HG03439 (cell line): Measurements from ENCODE around the gene RFXANK.
"Not testable (repeated sequence)": the region's sequence is repeated elsewhere in the genome, so short reads cannot be mapped to it uniquely, and the experiment has no call there.

Source experiments
- ATAC-seq: cut with Tn5 transposase; IDR thresholded peaks from one replicate; pipeline ENCODE4 v1.9.1; 2021; ENCODE audit warnings: mild to moderate bottlenecking, moderate library complexity; ENCODE audit not compliant: unreplicated experiment

The RFXANK gene

DNA sequence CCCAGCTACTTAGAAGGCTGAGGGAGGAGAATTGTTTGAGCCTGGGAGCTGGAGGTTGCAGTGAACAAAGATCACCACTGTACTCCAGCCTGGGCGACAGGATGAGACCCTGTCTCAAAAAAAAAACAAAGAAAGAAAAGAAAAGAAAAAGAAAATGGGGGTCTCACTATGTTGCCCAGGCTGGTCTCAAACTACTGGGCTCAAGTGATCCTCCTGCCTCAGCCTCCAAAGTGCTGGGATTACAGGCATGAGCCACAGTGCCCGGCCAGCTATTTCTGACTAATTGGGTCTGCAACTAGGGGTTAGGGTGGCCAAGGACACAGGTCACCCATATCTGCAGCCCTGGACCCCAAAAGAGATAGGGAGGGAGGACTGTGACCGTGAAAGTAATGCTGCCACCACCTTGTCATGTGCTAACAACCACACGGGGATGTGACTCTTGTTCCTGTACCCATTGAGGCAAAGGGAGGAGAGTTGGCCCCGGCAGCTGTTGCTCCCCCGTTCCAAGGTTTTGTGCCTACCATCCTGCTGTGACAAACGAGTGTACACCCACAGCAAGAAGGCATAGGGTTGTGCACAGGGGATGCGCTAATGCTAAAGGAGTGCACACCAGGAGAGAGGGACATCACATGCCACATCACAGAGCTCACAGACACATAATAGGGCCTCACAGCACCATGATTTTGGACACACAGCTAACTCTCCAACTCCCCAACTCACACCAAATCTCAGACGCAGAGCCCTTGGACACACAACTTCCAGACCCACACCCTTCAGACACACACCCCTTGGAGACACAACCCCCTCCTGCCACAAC, 22.6 kb upstream of the RFXANK start:
- no peak for ATAC-seq

DNA sequence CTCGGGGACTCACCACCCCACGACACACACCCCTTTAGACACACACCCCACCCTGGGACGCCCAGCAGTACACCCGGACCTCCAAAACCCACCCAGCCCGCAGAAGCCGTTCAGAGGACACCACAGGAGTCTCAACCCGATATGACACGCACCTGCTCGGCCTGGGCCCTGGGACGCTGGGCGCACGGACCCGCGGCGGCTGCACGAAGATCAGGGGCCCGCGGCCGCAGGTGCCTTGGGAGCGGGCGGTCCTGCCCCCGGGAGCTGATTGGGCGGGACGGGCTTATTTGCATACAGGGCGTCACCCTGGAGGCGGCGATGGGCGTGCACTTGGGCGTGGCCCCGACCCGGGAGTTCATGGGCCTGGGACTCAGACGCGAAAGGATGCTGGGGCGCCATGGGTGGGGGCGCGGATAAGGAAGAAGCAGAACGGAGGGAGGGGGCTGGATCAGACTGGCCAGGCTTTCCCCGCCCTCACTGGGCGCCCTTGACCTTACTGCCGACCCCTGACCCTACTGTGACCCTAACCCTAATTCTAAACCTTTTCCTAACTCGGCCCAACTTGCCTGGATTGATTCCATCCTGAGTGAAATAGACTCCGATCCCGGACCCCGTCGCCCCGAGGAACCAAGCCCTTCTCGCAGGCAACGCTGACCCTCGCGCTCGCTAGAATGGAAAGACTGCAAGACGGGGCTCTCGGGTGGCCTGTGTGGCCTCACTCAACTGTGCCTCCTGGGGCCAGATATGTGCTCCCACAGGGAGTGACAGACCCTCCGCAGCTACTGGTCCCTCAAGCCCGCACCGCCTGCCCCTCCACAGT, 21.8 kb upstream of the RFXANK start, which contains the start of gene MEF2B:
Gene MEF2B, minus strand, starts transcription at position 211 of the 820 bp plus-strand sequence. CDS start 19,528 bp downstream, outside the sequence.
- ATAC-seq = peak; percentile 76

DNA sequence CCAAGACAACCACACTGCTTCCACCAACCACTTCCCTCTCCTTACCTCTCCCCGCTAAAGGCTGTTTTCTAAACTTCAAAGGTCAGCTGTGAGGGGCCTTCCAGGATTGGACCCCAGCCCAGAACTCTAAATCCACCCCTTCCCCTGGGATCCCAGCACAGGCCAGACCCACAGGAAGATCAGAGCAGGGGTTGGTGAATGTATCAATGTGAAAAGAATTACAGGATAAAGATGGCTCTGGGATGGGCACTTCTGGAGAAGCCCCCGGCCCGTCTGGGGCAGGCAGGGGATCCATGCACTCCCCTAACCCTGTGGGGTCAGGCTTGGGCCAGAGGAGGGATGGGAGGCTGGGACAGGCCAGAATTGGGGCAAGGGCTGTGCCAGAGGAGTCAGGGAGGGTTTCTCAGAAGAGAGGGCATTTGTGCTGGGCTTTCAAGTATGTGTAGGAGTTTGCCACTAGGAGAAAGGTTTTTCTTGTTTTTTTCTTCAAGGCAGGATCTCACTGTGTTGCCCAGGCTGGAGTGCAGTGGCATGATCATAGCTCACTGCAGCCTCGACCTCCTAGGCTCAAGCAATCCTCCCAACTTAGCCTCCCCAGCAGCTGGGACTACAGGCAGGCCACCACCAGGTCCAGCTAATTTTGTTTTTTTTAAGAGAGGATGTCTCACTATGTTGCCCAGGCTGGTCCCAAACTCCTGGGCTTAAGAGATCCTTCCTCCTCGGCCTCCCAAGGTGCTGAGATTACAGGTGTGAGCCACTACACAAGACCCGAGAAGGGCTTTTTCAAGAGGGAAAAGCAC, 21.0 kb upstream of the RFXANK start:
- ATAC-seq = no peak

DNA sequence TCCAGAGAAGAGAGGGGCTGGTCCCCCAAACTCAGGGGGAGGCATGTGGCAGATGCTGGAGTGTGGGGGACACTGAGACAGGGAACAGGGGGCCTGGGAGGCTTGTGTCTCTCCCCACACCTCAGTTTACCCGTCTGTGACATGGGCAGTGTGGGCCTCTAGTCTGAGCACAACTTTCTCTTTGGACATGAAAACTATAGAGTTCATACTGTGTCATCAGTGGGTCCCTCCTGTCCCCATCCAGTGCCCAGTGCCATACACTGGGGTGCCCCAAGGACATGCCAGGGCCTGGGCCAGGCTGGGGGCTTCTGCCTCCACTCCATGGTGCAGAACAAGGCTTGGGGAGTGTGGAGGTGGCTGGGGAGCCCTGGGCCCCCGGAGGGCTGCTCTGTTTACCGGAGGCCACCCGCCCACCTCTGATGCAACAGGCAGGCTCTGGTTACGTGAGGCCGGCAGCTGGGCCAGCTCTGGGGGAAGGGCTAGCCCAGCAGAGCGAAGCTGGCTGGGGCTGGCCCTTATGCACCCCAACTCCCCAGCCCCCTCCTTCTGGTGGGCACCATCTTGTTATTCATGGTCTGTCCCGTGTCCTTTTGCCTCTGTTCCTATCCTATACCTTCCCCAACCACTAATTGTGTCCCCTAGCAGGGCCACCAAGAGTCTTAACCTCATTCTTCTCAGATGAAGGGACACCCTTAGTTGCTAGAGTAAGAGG, 20.1 kb upstream of the RFXANK start:
- ATAC-seq = no peak

DNA sequence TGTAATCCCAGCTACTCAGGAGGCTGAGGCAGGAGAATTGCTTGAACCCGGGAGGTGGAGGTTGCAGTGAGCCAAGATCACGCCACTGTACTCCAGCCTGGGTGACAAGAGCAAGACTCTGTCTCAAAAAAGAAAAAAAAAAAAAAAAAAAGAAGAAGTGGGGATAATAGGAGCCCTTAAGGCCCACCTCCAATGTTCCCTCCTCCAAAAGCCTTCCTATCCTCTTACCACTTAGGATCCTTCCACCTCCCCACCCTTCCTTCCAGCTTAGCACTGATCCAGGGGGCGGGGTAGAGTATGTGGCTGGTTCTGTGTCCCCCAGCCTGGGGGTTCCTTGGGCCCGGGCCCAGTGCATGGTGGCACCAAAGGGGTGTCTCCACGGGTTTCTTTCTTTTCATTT, 18.8 kb upstream of the RFXANK start:
- not testable (repeated sequence) for ATAC-seq

DNA sequence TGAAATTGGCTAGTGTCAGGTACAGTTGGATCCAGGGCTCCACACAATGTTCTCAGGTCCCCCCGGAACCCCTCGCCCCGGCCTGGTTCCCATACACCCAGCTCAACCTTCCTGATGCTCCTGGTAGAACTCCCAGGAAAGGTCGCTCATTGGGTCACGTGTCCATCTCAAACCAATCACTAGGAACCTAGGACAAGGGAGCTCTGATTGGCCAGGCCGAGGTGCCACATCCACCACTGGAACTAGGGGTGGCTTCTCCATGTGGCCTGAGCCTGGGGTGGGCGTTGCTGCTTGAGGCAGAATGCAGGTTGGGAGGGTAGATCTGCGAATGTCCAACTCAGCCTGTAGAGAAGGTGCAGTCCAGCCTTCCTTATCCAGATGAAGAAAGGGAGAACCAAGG, 15.1 kb upstream of the RFXANK start:
- no peak for ATAC-seq

DNA sequence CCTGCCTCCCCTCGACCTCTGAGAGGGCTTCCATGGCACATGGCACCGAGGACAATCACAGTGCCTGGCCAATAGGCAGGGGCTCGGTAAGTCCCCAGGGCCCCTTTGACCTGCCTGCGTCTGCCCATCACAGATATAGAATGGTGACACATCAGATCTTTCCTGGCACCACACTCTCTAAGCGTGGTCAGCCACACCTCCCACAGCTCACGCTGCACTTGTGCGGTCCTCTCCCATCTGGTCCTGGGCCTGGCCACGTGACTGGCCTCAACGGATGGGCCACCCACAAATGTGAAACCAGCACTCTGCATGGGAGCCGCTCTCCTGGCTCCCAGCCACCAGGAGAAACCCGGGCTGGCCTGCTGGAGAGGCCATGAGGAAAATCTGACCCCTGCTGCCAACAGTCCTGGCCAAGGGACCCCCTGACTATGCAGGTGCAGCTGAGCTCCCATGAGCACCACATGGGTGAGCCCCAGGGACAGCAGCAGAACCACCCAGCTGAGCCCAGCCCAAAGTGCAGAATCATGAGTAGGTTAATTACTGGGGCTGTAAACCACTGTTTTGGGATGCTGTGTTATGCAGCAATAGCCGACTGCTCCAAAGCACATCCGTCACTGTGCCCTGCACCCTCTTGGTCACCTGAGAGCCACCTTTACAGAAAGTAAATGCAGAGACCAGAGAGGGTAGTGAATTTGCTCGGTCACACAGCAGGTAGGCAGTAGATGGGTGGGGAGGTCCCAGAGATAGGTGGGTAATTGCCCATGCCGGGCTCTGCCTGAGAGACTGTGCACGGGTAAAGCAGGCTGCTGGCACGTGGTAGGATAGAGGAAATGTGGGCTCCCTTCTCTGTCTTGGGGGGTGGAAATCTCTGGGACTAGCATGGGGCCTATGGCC, 12.3 kb upstream of the RFXANK start:
- no peak for ATAC-seq

DNA sequence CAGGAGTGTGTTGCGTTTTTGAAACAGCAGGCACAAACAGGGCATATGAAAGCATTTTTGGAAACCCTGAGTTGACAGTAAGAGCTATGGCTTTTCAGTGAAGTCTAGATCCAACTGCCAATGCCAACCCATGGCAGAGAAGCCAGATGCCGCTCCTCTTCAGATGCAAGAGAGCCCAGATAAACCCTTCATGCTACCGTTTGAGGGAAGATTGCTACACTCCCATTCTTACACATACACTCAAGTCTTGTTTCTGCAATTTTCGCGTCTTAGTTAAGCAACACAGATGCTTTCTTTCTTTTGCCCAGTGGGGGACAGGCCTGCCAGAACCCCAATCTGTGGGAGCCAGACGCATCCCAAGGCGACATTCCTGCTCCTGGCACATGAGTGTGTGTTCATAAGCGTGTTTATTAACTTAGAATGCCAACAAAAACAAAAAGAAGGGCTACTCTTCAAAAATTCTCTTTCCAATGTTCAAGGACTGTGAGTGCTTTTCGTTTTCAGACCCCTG, 10.5 kb upstream of the RFXANK start:
- no peak for ATAC-seq

DNA sequence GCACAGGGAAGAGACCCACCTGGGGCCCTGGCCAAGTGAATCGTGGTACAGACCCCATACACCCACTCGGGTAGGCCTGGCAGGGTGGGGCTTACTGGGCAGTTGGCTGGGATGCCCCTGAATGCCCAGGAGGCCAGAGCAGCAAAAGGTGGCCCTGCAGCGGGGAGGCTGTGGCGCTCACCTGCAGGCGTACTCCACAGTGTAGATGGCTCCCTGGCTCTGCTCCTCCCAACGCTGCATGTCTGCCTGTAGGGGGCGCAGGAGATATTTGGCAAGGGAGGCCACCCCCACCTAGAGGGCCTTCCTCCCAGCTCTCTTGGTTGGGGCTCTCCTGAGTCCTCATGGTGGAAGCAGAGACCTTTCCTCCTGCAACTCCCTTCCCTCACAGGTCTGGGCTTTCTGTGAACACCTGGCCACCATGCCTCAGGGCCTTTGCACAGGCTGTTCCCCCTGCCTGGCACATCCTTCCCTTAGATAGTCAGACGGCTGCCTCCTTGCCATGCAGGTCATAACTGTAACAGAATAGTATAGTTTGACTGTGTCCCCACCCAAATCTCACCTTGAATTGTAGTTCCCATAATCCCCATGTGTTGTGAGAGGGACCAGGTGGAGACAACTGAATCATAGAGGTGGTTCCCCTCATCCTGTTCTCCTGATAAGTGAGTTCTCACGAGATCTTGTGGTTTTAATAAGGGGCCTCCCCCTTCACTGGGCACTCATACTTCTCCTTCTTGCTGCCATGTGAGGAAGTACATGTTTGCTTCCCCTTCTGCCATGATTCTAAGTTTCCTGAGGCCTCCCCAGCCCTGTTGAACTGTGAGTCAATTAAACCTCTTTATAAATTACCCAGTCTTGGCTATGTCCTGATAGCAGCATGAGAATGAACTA, 6.0 kb upstream of the RFXANK start:
- ATAC-seq = no peak

DNA sequence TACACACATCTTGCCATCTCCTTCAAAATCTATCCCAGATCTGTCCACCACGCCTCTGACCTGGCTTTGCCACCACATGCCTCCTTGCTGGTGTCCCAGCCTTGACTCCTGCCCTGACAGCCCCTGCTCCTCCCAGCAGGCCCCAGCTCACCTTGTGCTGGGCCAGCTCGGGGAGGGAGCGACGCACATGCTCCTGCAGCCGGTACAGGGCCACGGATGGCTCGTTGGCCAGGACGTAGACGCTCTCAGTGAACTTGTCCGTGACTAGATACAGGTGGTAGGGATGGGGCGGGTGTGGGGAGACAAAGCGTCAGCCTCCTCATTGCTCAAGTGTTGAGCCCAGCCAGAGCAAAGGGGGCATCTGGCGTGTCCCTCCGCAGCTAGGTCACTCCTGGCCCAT, 5.3 kb upstream of the RFXANK start:
- no peak for ATAC-seq

DNA sequence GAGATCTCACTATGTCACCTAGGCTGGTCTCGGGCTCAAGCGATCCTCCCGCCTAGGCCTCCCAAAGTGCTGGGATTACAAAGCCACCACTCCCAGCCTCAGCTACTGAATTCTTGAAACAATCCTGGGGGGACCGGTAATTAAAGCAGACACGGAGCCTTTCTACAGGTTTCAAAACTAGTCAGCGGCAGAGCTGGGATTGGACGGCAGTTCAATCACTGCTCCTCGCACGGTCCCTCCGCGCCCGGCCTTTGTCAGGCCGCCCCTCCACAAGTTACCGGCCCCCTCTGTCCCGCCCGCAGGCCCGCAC, 335 bp upstream of the RFXANK start:
- ATAC-seq = no peak

DNA sequence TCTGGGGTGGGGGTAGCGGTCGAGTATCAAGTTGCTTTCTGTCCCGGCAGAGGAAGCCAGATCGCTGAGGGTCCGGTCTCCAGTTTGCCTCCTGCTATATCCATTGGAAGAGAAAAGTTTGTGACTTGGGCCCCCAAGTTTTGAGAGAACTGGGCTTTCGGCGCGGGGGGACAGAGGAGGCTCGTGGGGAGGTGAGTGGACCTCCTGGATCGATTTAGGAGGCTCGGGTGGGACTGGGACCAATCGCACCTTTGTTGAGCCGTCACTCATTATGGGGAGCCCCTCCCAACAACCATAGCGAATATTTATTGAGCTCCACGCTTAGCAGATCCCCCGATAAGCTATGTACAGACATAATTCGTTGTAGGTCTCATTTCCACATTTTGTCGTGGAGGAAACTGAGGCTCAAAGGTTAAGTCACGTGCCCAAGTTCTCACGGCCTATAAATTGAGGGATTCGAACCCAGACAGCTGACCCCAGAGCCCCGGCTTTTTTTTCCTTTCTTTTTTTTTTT, 909 bp downstream of the RFXANK start:
- no peak for ATAC-seq

DNA sequence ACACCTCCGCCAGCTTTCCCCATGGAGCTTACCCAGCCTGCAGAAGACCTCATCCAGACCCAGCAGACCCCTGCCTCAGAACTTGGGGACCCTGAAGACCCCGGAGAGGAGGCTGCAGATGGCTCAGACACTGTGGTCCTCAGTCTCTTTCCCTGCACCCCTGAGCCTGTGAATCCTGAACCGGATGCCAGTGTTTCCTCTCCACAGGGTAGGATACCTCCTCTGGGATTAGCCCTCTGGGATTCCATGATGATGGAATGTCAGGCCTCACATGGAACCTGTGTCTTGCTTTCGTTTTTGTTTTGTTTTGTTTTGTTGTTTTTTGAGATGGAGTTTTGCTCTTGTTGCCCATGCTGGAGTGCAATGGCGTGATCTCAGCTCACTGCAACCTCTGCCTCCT, 1.9 kb downstream of the RFXANK start:
- no peak for ATAC-seq

DNA sequence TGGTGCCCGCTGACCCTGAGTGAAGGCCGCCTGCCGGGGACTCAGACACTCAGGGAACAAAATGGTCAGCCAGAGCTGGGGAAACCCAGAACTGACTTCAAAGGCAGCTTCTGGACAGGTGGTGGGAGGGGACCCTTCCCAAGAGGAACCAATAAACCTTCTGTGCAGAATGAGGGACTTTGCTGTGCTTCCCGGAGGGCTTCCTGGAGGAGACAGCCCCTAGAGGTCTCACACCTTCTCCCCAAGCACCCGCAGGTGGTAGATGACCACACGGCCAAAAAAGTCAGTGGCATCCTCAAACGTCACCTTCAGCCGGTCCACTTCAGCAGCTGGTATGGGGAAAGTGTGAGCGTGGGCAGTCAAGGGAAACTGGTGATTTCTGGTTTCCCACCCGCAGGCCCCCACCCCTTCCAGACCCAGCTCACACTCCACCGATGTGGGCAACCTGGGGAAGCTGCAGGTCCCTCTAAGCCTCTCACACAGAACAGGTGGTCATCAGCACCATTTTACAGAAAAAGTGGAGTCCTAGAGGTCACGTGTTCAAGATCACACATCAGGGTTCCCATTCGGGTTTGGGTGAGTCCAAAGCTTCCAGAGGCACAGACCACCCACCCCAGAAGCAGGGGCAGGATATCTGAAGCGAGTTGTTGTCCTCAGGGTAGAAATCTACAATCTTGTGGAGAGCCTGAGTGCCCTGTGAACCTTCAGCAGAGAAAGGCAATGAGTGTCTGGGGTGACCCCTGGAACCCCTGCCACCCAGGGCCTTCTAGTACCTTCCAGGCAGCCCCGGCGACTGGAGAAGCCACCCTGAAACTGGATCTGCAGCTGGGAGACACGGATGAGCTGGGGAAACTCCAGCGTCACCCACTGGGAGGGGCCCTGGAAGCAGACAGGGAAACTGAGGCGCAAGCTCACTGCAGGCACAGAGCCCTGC, 9.9 kb downstream of the RFXANK start:
- no peak for ATAC-seq

DNA sequence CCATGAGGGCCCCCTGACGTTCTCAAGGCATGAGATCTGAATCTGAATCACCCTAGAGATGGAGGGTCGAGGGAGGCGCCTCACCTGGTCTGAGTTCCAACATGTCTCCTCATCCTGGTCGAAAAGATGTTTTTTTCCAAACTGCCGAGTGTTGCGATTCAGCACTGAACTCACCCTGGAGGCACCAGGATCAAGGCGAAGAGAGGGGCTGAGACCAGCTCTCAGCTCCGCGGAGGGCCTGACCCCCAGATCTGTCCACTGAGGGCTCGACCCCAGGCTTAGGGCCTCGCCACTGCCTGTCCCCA, 10.6 kb downstream of the RFXANK start:
- ATAC-seq = peak; percentile 10

DNA sequence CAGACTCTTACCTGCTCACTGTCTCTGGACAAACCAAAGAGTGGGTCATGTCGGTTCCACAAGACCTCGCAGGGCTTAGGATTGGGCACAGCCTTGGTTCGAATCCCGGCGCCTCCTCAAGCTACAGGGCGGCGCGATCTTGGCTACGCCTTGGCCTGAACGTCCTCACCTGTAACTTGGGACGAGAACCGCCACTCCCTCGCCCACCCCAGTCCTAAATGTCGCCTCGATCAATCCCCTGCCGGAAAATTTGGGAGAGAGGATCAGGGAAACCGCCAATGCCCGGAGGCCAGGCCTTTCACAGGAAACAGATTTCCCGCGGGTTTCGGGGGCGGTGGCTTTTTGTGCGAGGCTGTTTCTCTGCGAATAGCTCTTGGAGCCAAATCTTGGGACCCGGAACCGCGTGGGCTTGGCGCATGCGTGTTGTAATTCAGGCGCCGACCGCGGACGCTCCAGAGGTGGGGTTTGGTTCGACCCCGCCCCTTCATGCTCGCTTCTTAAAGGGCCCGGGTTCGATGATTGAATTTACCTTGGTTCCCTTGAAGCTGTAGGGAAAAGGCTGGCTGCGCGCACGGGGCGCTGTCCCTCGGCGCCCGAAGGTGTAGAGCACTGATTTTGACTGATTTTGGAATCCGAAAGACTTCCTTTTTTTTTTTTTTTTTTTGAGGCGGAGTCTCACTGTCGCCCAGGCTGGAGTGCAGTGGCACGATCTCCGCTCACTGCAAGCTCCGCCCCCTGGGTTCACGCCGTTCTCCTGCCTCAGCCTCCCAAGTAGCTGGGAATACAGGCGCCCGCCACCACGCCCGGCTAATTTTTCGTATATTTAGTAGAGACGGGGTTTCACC, 11.2 kb downstream of the RFXANK start, which contains the start of gene NR2C2AP:
Gene NR2C2AP, minus strand, starts transcription at position 403 of the 845 bp plus-strand sequence. Its CDS starts 354 bp downstream, at position 49.
- ATAC-seq = peak; percentile 66
